Left ventricle myocardium inferior (tissue), 1 donor: ENCODE data around the gene B9D1. TPM values are rescaled to one million over a fixed set of nuclear protein-coding genes. Genes with fewer than 3 reads are reported as not detected.

Experiments used
- DNase-seq: peaks from one replicate; pipeline ENCODE4 v3.0.0-alpha.2; 2020
- H3K27ac ChIP-seq: fragments of 200-600 bp; replicated peaks from 2 replicates; pipeline ENCODE4 v1.8.0; 2021
- H3K27me3 ChIP-seq: fragments of 200-600 bp; 2 replicates; pipeline ENCODE4 v1.8.0; 2021; ENCODE audit warnings: low read depth
- H3K36me3 ChIP-seq: fragments of 200-600 bp; 2 replicates; pipeline ENCODE4 v1.8.0; 2021
- H3K4me1 ChIP-seq: fragments of 200-600 bp; 2 replicates; pipeline ENCODE4 v1.8.0; 2021
- H3K4me3 ChIP-seq: fragments of 200-600 bp; 2 replicates; pipeline ENCODE4 v1.8.0; 2021; ENCODE audit warnings: mild to moderate bottlenecking, moderate library complexity
- H3K9me3 ChIP-seq: fragments of 200-600 bp; replicated peaks from 2 replicates; pipeline ENCODE4 v1.8.0; 2021
- CTCF ChIP-seq: fragments of 200-600 bp; IDR thresholded peaks from 2 replicates; pipeline ENCODE4 v1.8.0; 2021; ENCODE audit warnings: antibody characterized with exemption, mild to moderate bottlenecking, borderline replicate concordance
- intact Hi-C: fragments of 100-400 bp; cut with micrococcal nuclease; formaldehyde crosslinking; loops from one replicate; pipeline ENCODE4 v1.11.0; 2022
- microRNA-seq: library from miRNA; unstranded; fragments of <30 nt; microRNA quantifications from one replicate; pipeline ENCODE4 v1.2.0, GENCODE V29; 2020
- total RNA-seq: library from RNA; stranded (reverse); fragmentation: NEBNext Ultra II Directional; extraction: Animal tissue kit (Norgen Biotek cat#: 25700); gene quantifications from one replicate; pipeline ENCODE4 v1.2.1, GENCODE V29; 2021
- donor health status: DM: no; HTN: yes; CAD: no; lungs with severe emphysema.

The B9D1 gene
- total RNA-seq, 1 donor from 2014 or later = 8.8 TPM

DNA sequence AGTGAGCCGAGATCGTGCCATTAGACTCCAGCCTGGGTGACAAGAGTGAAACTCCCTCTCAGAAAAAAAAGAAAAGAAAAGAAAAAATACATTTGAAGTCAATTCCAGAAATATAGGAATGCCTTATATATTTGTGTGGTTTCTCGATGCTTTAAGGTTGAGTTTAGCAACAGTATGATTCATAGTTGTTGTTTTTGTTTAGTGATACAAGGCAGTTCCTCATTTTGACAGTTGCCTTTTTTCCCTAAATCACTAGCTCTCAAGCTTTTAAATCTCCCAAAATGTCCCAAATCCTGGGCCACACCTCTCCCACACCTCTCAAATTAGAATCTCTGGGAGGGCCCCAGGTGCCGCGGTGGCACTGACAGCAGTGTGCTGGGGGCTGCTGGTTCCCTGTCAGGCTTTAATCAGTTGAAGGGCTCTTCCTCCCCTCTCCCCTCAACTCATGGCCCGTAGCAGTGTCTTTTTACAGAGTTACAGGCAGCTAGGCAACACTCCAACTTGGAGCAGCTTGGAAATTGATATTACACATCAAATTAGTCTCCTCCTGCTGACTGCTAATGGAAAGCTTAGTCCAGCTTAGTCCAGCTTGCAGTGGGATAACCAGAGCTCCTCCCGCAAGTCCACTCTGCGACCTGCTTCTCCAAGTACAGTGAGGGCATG is 66.9 kb downstream of the B9D1 start:
- H3K4me3 ChIP-seq = no peak overlapping the region
- no peak overlapping the region for H3K27ac ChIP-seq
- H3K27me3 ChIP-seq = no peaks in the 10 kb centered on the region
- DNase-seq = no peak
- no peaks in the 10 kb centered on the region for H3K9me3 ChIP-seq
- peaks cover 83% of the 10 kb centered on the region for H3K4me1 ChIP-seq
- intact Hi-C loops = no loop called here
- H3K36me3 ChIP-seq = no peaks in the 10 kb centered on the region
- TF ChIP-seq CTCF = no peak

DNA sequence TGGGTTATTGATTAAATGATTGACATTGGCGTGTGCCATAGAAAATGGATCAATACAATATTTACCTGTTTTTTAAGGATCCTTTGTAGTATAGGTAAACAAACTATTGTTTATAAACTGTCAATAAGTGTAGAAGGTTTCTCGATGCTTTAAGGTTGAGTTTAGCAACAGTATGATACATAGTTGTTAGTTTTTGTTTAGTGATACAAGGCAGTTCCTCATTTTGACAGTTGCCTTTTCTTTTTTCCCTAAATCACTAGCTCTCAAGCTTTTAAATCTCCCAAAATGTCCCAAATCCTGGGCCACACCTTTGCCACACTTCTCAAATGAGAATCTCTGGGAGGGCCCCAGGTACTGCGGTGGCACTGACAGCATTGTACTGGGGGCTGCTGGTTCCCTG is 68.1 kb downstream of the B9D1 start:
- no peak for DNase-seq
- H3K4me1 ChIP-seq = peaks cover 86% of the 10 kb centered on the region
- no peak overlapping the region for H3K27ac ChIP-seq
- no peaks in the 10 kb centered on the region for H3K27me3 ChIP-seq
- H3K36me3 ChIP-seq = no peaks in the 10 kb centered on the region
- TF ChIP-seq CTCF = no peak
- no peak overlapping the region for H3K4me3 ChIP-seq
- no peaks in the 10 kb centered on the region for H3K9me3 ChIP-seq
- intact Hi-C loops = no loop called here

Small RNA genes lying within 50 kb of the gene (microRNA-seq; reads per million reads assigned to microRNA genes)
- gene MIR1180 = 83.3 reads per million, percentile 54 among the genes with 10 or more reads in this experiment

Other genes starting within 250 kb of the B9D1 start
- 1.5 TPM for gene GRAPL, start 235.1 kb downstream of the B9D1 start, total RNA-seq
- gene EPN2, start 125.4 kb downstream of the B9D1 start, total RNA-seq = 71.7 TPM
- gene MAPK7, start 15.8 kb upstream of the B9D1 start, total RNA-seq = 11.4 TPM
- 65.6 TPM for gene MFAP4, start 24.5 kb upstream of the B9D1 start, total RNA-seq
- 1.6 TPM for gene RNF112, start 48.5 kb upstream of the B9D1 start, total RNA-seq
- gene SLC47A1, start 171.1 kb upstream of the B9D1 start, total RNA-seq = 12.9 TPM